ENCODE measurements around the gene TNFRSF18.

DNA sequence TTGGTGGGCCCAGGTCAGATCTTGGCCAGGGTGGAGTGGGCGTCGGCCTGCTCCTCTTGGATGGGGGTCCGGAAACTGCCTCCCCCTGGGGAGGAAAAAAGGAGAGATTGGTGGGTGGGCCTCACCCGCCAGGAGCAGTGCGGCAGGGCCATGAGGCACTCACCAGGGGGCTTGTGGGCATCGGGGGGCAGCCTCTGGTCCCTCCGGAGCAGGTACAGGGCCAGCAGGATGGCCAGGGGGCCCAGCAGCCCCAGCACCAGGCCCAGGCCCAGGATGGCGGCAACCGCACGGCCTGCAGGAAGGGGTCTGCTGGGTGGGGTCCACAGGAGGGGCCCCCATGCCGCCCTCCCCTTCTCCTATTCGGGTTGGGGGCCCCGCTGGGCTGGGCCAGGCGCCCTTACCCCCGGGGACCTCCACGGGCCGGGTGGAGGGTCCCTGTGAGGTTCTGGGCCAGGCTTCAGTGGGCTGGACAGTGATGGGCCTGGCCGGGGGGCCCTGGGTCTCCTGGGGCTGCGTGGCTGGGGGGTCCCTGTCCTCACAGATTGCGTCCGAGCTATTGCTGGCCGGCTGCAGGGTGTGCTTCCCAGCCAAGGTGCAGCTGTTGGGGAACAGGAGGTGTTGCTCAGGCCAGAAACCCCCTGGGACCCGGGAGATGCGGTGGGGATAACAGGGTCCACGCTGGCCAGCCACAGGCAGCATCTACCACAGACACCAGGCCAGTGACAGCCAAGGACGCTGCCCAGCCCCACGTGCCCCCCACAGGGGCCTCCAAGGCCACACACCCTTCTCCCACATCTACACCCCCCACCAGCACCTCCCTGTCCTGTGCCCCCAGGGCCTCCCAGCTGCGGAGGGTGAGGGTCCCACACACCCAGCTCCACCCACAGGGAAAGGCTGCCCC is 5.4 kb upstream of the TNFRSF18 start:
- TF ChIP-seq, protein P1, sequence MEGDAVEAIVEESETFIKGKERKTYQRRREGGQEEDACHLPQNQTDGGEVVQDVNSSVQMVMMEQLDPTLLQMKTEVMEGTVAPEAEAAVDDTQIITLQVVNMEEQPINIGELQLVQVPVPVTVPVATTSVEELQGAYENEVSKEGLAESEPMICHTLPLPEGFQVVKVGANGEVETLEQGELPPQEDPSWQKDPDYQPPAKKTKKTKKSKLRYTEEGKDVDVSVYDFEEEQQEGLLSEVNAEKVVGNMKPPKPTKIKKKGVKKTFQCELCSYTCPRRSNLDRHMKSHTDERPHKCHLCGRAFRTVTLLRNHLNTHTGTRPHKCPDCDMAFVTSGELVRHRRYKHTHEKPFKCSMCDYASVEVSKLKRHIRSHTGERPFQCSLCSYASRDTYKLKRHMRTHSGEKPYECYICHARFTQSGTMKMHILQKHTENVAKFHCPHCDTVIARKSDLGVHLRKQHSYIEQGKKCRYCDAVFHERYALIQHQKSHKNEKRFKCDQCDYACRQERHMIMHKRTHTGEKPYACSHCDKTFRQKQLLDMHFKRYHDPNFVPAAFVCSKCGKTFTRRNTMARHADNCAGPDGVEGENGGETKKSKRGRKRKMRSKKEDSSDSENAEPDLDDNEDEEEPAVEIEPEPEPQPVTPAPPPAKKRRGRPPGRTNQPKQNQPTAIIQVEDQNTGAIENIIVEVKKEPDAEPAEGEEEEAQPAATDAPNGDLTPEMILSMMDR (IDR thresholded peaks at IDR 0.05; ENCODE audit: low read depth, low read length, poor library complexity, severe bottlenecking): no peak
- no peak for TF ChIP-seq EZH2phosphoT487 (IDR thresholded peaks at IDR 0.05; ENCODE audit: borderline replicate concordance, low read length)

Measured in DOHH2 (cell line).